HUES6 (cell line): Measurements from ENCODE around the gene SLC16A11.
"Not testable (repeated sequence)": the region's sequence is repeated elsewhere in the genome, so short reads cannot be mapped to it uniquely, and the experiment has no call there.

ENCODE experiments used
- H3K27ac ChIP-seq: 2 replicates; pipeline ENCODE4 v1.7.0; 2013; ENCODE audit warnings: low read depth, mild to moderate bottlenecking, low read length, inconsistent platforms
- H3K27me3 ChIP-seq: 2 replicates; pipeline ENCODE4 v1.6.1; 2013; ENCODE audit warnings: low read length; ENCODE audit not compliant: control insufficient read depth, insufficient read depth
- H3K36me3 ChIP-seq: 2 replicates; pipeline ENCODE4 v1.6.1; 2013; ENCODE audit warnings: low read length; ENCODE audit not compliant: control insufficient read depth, insufficient read depth
- H3K4me1 ChIP-seq: 2 replicates; pipeline ENCODE4 v1.6.1; 2013; ENCODE audit warnings: low read length; ENCODE audit not compliant: control insufficient read depth, insufficient read depth
- H3K4me3 ChIP-seq: 2 replicates; pipeline ENCODE4 v1.5.1; 2013; ENCODE audit warnings: low read depth, low read length
- H3K9ac ChIP-seq: one replicate; pipeline ENCODE4 v1.6.1; 2013; ENCODE audit warnings: mild to moderate bottlenecking, low read length
- H3K9me3 ChIP-seq: 2 replicates; pipeline ENCODE4 v1.6.1; 2013; ENCODE audit warnings: low read depth, low read length; ENCODE audit not compliant: control insufficient read depth, insufficient read depth

SLC16A11 gene

GRCh38 chr17:7056386-7056785 lies 12.5 kb upstream of the SLC16A11 start:
- Histone ChIP-seq H3K27ac (no peak overlapping the region), H3K4me3 (no peak overlapping the region), H3K9ac (no peak overlapping the region), H3K4me1 (no peaks in the 10 kb centered on the region), H3K36me3 (no peaks in the 10 kb centered on the region), H3K27me3 (no peaks in the 10 kb centered on the region; the same call in 1 of the 2 replicates), H3K9me3 (no peaks in the 10 kb centered on the region)

GRCh38 chr17:7050583-7050982 lies 6.7 kb upstream of the SLC16A11 start:
- H3K9me3 ChIP-seq = not testable (repeated sequence)

GRCh38 chr17:7048968-7049367 lies 5.1 kb upstream of the SLC16A11 start:
- Histone ChIP-seq H3K4me1 (peaks cover 13% of the 10 kb centered on the region), H3K36me3 (no peaks in the 10 kb centered on the region), H3K9me3 (no peaks in the 10 kb centered on the region), H3K9ac (no peak overlapping the region), H3K27me3 (peaks cover 26% of the 10 kb centered on the region), H3K4me3 (no peak overlapping the region), H3K27ac (no peak overlapping the region)

More at GRCh38 chr17:7050583-7050982, 6.7 kb upstream of the SLC16A11 start:
- not testable (repeated sequence) for H3K27me3 ChIP-seq, H3K4me3 ChIP-seq, H3K36me3 ChIP-seq, H3K9ac ChIP-seq, H3K27ac ChIP-seq
- peaks cover 10% of the 10 kb centered on the region for H3K4me1 ChIP-seq

- Histone ChIP-seq H3K9ac (no peak overlapping the region), H3K9me3 (no peaks in the 10 kb centered on the region), H3K4me3 (peak overlapping the region; percentile 57; the same call in 1 of the 2 replicates), H3K27me3 (peaks cover 40% of the 10 kb centered on the region), H3K36me3 (no peaks in the 10 kb centered on the region), H3K27ac (no peak overlapping the region), H3K4me1 (peaks cover 17% of the 10 kb centered on the region)
These were observed 3.7 kb upstream of the SLC16A11 start for GRCh38 chr17:7047566-7047965.

- H3K9me3 ChIP-seq, H3K36me3 ChIP-seq, H3K27ac ChIP-seq: not testable (repeated sequence)
- peak overlapping the region; percentile 64 for H3K9ac ChIP-seq
- H3K27me3 ChIP-seq = peaks cover 47% of the 10 kb centered on the region
- peaks cover 19% of the 10 kb centered on the region for H3K4me1 ChIP-seq
- H3K4me3 ChIP-seq = peak overlapping the region; percentile 57
These were observed 3.0 kb upstream of the SLC16A11 start for GRCh38 chr17:7046725-7047397.

GRCh38 chr17:7046127-7046724 lies 2.3 kb upstream of the SLC16A11 start:
- Histone ChIP-seq H3K4me3 (peak overlapping the region; percentile 57), H3K9me3 (no peaks in the 10 kb centered on the region), H3K9ac (peak overlapping the region; percentile 64), H3K27me3 (peaks cover 52% of the 10 kb centered on the region), H3K27ac (no peak overlapping the region), H3K4me1 (peaks cover 25% of the 10 kb centered on the region), H3K36me3 (no peaks in the 10 kb centered on the region)

- H3K27ac ChIP-seq = no peak overlapping the region
- H3K4me1 ChIP-seq = peaks cover 27% of the 10 kb centered on the region
- no peaks in the 10 kb centered on the region for H3K9me3 ChIP-seq
- H3K27me3 ChIP-seq = peaks cover 53% of the 10 kb centered on the region
- no peaks in the 10 kb centered on the region for H3K36me3 ChIP-seq
- no peak overlapping the region for H3K9ac ChIP-seq
- H3K4me3 ChIP-seq = peak overlapping the region; percentile 57
These were observed 1.7 kb upstream of the SLC16A11 start for GRCh38 chr17:7045492-7046126.

- Histone ChIP-seq H3K9me3 (no peaks in the 10 kb centered on the region), H3K36me3 (no peaks in the 10 kb centered on the region), H3K4me3 (peak overlapping the region; percentile 79), H3K4me1 (peaks cover 42% of the 10 kb centered on the region), H3K9ac (no peak overlapping the region), H3K27me3 (peaks cover 53% of the 10 kb centered on the region), H3K27ac (no peak overlapping the region)
These were observed 753 bp downstream of the SLC16A11 start for GRCh38 chr17:7043182-7043496.

- Histone ChIP-seq H3K4me1 (peaks cover 44% of the 10 kb centered on the region), H3K36me3 (no peaks in the 10 kb centered on the region), H3K9me3 (no peaks in the 10 kb centered on the region), H3K27ac (no peak overlapping the region), H3K27me3 (peaks cover 53% of the 10 kb centered on the region), H3K4me3 (peak overlapping the region; percentile 79), H3K9ac (peak overlapping the region; percentile 61)
These were observed 1.3 kb downstream of the SLC16A11 start for GRCh38 chr17:7042501-7043181.

- H3K4me1 ChIP-seq = peaks cover 40% of the 10 kb centered on the region
- peaks cover 53% of the 10 kb centered on the region for H3K27me3 ChIP-seq
- peak overlapping the region; percentile 79 for H3K4me3 ChIP-seq
- H3K9ac ChIP-seq = peak overlapping the region; percentile 61
- H3K27ac ChIP-seq = no peak overlapping the region
- H3K36me3 ChIP-seq = no peaks in the 10 kb centered on the region
- no peaks in the 10 kb centered on the region for H3K9me3 ChIP-seq
These were observed 2.0 kb downstream of the SLC16A11 start for GRCh38 chr17:7041607-7042500.
